IgD-negative memory B cell (primary cell): ENCODE measurements around the gene PAK6. TPM values are rescaled to one million over a fixed set of nuclear protein-coding genes. Genes with fewer than 3 reads are reported as not detected.
A peak's percentile ranks its signal among the peaks of the same experiment; 100 is the strongest.

Experiments
- H3K27ac Mint-ChIP-seq, 3 donors: one replicate each; pipeline ENCODE4 v1.8.0; 2020 to 2022; ENCODE audit warnings: mild to moderate bottlenecking in 3 of 3, mixed read lengths in 3 of 3, moderate library complexity in 1 of 3
- H3K27me3 Mint-ChIP-seq: one replicate; pipeline ENCODE4 v1.8.0; 2021; ENCODE audit warnings: mixed read lengths
- H3K36me3 Mint-ChIP-seq: one replicate; pipeline ENCODE4 v1.8.0; 2020; ENCODE audit warnings: mild to moderate bottlenecking, mixed read lengths
- H3K4me1 Mint-ChIP-seq, 3 donors: one replicate each; pipeline ENCODE4 v1.8.0; 2020 to 2022; ENCODE audit warnings: mixed read lengths in 3 of 3, mild to moderate bottlenecking in 1 of 3
- H3K4me3 Mint-ChIP-seq, 4 donors: one replicate each; pipeline ENCODE4 v1.8.0; 2020 to 2022; ENCODE audit warnings: mild to moderate bottlenecking in 4 of 4, mixed read lengths in 4 of 4, moderate library complexity in 3 of 4
- H3K9me3 Mint-ChIP-seq, 3 donors: one replicate each; pipeline ENCODE4 v1.8.0; 2020 to 2021; ENCODE audit warnings: mixed read lengths in 3 of 3, mild to moderate bottlenecking in 1 of 3
- polyA plus RNA-seq: library from polyadenylated mRNA; unstranded; fragments of 300-500 nt; fragmentation: Illumina TruSeq; gene quantifications from one replicate; pipeline ENCODE4 v1.2.3, GENCODE V29; 2021

Gene PAK6
- polyA plus RNA-seq, result not detected

- H3K9me3 Mint-ChIP-seq, result no peaks in the 10 kb centered on the region
- H3K27me3 Mint-ChIP-seq, result peaks cover 8% of the 10 kb centered on the region
- H3K27ac Mint-ChIP-seq, result peak within 1 kb of the TSS in 1 of 3 donors; percentile 48
- peaks cover 13 to 22% (median 21%) of the 10 kb centered on the region in 3 donors for H3K4me1 Mint-ChIP-seq
- no peaks in the 10 kb centered on the region for H3K36me3 Mint-ChIP-seq
- peak within 1 kb of the TSS; percentile 41 to 92 (median 78) for H3K4me3 Mint-ChIP-seq
These were observed at the start of gene PAK6 for GRCh38 chr15:40238532-40239403. PAK6 (plus strand) TSS chr15:40239063; CDS start chr15:40264786, 25,723 bp downstream.

GRCh38 chr15:40190591-40190990 lies 48.3 kb upstream of the PAK6 start:
- no peaks in the 10 kb centered on the region for H3K27me3 Mint-ChIP-seq
- H3K27ac Mint-ChIP-seq, result peak overlapping the region in 1 of 3 donors; percentile 4
- H3K36me3 Mint-ChIP-seq, result no peaks in the 10 kb centered on the region
- H3K4me1 Mint-ChIP-seq, result peaks cover 2 to 10% (median 6%) of the 10 kb centered on the region in 3 donors
- no peaks in the 10 kb centered on the region for H3K9me3 Mint-ChIP-seq
- no peak overlapping the region for H3K4me3 Mint-ChIP-seq

- Mint-ChIP-seq H3K27me3 (no peaks in the 10 kb centered on the region), H3K9me3 (no peaks in the 10 kb centered on the region), H3K4me3 (no peak overlapping the region), H3K27ac (no peak overlapping the region), H3K36me3 (no peaks in the 10 kb centered on the region), H3K4me1 (peaks cover 6 to 14% (median 6%) of the 10 kb centered on the region in 3 donors)
These were observed 45.9 kb upstream of the PAK6 start for GRCh38 chr15:40192942-40193341.

- Mint-ChIP-seq H3K4me3 (no peak overlapping the region), H3K36me3 (no peaks in the 10 kb centered on the region), H3K27ac (peak overlapping the region in 1 of 3 donors; percentile 33), H3K4me1 (peaks cover 6 to 9% (median 8%) of the 10 kb centered on the region in 3 donors), H3K9me3 (no peaks in the 10 kb centered on the region), H3K27me3 (no peaks in the 10 kb centered on the region)
These were observed 41.4 kb upstream of the PAK6 start for GRCh38 chr15:40197434-40197833.

- H3K27ac Mint-ChIP-seq, result no peak overlapping the region
- H3K9me3 Mint-ChIP-seq, result no peaks in the 10 kb centered on the region
- H3K27me3 Mint-ChIP-seq, result no peaks in the 10 kb centered on the region
- no peaks in the 10 kb centered on the region for H3K36me3 Mint-ChIP-seq
- H3K4me3 Mint-ChIP-seq, result peak overlapping the region in 1 of 4 donors; percentile 6
- peaks cover 6 to 9% (median 8%) of the 10 kb centered on the region in 3 donors for H3K4me1 Mint-ChIP-seq
These were observed 40.3 kb upstream of the PAK6 start for GRCh38 chr15:40198355-40199085.

GRCh38 chr15:40204100-40204499 lies 34.8 kb upstream of the PAK6 start:
- H3K4me1 Mint-ChIP-seq, result no peaks in the 10 kb centered on the region
- H3K9me3 Mint-ChIP-seq, result no peaks in the 10 kb centered on the region
- H3K27ac Mint-ChIP-seq, result no peak overlapping the region
- H3K4me3 Mint-ChIP-seq, result no peak overlapping the region
- H3K27me3 Mint-ChIP-seq, result no peaks in the 10 kb centered on the region
- H3K36me3 Mint-ChIP-seq, result no peaks in the 10 kb centered on the region

- no peaks in the 10 kb centered on the region for H3K4me1 Mint-ChIP-seq
- no peaks in the 10 kb centered on the region for H3K27me3 Mint-ChIP-seq
- H3K36me3 Mint-ChIP-seq, result no peaks in the 10 kb centered on the region
- H3K4me3 Mint-ChIP-seq, result peak overlapping the region in 1 of 4 donors; percentile 66
- no peak overlapping the region for H3K27ac Mint-ChIP-seq
- no peaks in the 10 kb centered on the region for H3K9me3 Mint-ChIP-seq
These were observed 21.6 kb upstream of the PAK6 start for GRCh38 chr15:40217166-40217824.

- Mint-ChIP-seq H3K27me3 (no peaks in the 10 kb centered on the region), H3K27ac (no peak overlapping the region), H3K4me1 (no peaks in the 10 kb centered on the region), H3K9me3 (no peaks in the 10 kb centered on the region), H3K4me3 (no peak overlapping the region), H3K36me3 (no peaks in the 10 kb centered on the region)
These were observed 19.1 kb upstream of the PAK6 start for GRCh38 chr15:40219801-40220200.

- Mint-ChIP-seq H3K27ac (no peak overlapping the region), H3K36me3 (no peaks in the 10 kb centered on the region), H3K9me3 (no peaks in the 10 kb centered on the region), H3K4me3 (no peak overlapping the region), H3K27me3 (no peaks in the 10 kb centered on the region), H3K4me1 (no peaks in the 10 kb centered on the region)
These were observed 16.7 kb upstream of the PAK6 start for GRCh38 chr15:40222131-40222530.

- no peaks in the 10 kb centered on the region for H3K4me1 Mint-ChIP-seq
- H3K4me3 Mint-ChIP-seq, result no peak overlapping the region
- no peak overlapping the region for H3K27ac Mint-ChIP-seq
- H3K27me3 Mint-ChIP-seq, result no peaks in the 10 kb centered on the region
- H3K9me3 Mint-ChIP-seq, result no peaks in the 10 kb centered on the region
- H3K36me3 Mint-ChIP-seq, result no peaks in the 10 kb centered on the region
These were observed 12.1 kb upstream of the PAK6 start for GRCh38 chr15:40226736-40227135.

GRCh38 chr15:40229316-40229715 lies 9.5 kb upstream of the PAK6 start:
- Mint-ChIP-seq H3K27ac (no peak overlapping the region), H3K9me3 (no peaks in the 10 kb centered on the region), H3K4me3 (no peak overlapping the region), H3K36me3 (no peaks in the 10 kb centered on the region), H3K27me3 (no peaks in the 10 kb centered on the region), H3K4me1 (no peaks in the 10 kb centered on the region)

GRCh38 chr15:40229956-40230355 lies 8.9 kb upstream of the PAK6 start:
- no peaks in the 10 kb centered on the region for H3K36me3 Mint-ChIP-seq
- H3K9me3 Mint-ChIP-seq, result no peaks in the 10 kb centered on the region
- H3K27ac Mint-ChIP-seq, result no peak overlapping the region
- no peak overlapping the region for H3K4me3 Mint-ChIP-seq
- peaks cover 1 to 5% (median 4%) of the 10 kb centered on the region in 3 donors for H3K4me1 Mint-ChIP-seq
- H3K27me3 Mint-ChIP-seq, result no peaks in the 10 kb centered on the region

- H3K4me1 Mint-ChIP-seq, result peaks cover 7 to 15% (median 12%) of the 10 kb centered on the region in 3 donors
- H3K4me3 Mint-ChIP-seq, result no peak overlapping the region
- no peak overlapping the region for H3K27ac Mint-ChIP-seq
- H3K27me3 Mint-ChIP-seq, result no peaks in the 10 kb centered on the region
- no peaks in the 10 kb centered on the region for H3K9me3 Mint-ChIP-seq
- H3K36me3 Mint-ChIP-seq, result no peaks in the 10 kb centered on the region
These were observed 6.2 kb upstream of the PAK6 start for GRCh38 chr15:40232625-40233070.

GRCh38 chr15:40233727-40234577 lies 4.9 kb upstream of the PAK6 start:
- Mint-ChIP-seq H3K36me3 (no peaks in the 10 kb centered on the region), H3K9me3 (no peaks in the 10 kb centered on the region), H3K27me3 (peaks cover 2% of the 10 kb centered on the region), H3K4me3 (no peak overlapping the region), H3K27ac (no peak overlapping the region), H3K4me1 (peaks cover 13 to 19% (median 17%) of the 10 kb centered on the region in 3 donors)
